Erythroblast (primary cell): ENCODE measurements around the gene CA5A.

Experiments
- GATA1 ChIP-seq: IDR thresholded peaks from 2 replicates; pipeline ENCODE4 v1.6.1; 2011; ENCODE audit warnings: low read depth, mild to moderate bottlenecking, control low read depth, low read length, moderate library complexity
- POLR2A ChIP-seq: IDR thresholded peaks from 2 replicates; pipeline ENCODE4 v1.6.1; 2011; ENCODE audit warnings: mild to moderate bottlenecking, low read length

DNA sequence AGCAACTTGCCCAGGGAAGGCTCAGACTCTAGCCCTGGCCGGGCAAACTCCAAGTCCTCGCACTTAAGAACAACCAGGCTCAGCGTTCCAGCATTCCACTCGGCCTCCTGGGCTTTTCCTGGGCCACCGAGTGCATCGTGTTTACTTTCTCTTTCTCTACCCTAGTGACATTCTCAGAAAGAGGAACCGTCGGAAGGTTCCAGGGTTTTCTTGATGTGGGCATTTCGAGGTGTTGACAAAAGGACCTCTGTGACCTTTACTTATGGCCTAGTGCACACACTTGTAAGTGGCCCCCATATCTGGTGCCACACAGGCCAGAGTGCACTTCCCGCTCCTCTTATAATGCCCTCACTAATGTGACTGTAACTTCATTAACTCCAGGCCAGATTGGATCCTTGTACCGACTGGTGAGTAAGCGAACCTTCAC, 11.8 kb upstream of the CA5A start:
- TF ChIP-seq POLR2A (no peak), GATA1 (no peak)
